Globus pallidus (tissue), 1 donor: ENCODE data around the gene ZDHHC11B.

ENCODE experiments used
- DNase-seq: peaks from one replicate; pipeline ENCODE4 v3.0.0-alpha.2; 2015; ENCODE audit warnings: low spot score

ZDHHC11B gene

GRCh38 chr5:673161-673830, 111.2 kb downstream of the ZDHHC11B start:
- DNase-seq = no peak

- DNase-seq = peak; percentile 71
Measured at GRCh38 chr5:672329-673160, 112.0 kb downstream of the ZDHHC11B start.

GRCh38 chr5:671459-672328, 112.8 kb downstream of the ZDHHC11B start:
- DNase-seq = peak; percentile 90

- no peak for DNase-seq
Measured at GRCh38 chr5:670396-671270, 113.9 kb downstream of the ZDHHC11B start.

GRCh38 chr5:669842-670395, 114.6 kb downstream of the ZDHHC11B start:
- no peak for DNase-seq

- peak; percentile 99 for DNase-seq
Measured at GRCh38 chr5:669111-669841, 115.3 kb downstream of the ZDHHC11B start.

- peak; percentile 70 for DNase-seq
Measured at GRCh38 chr5:668283-668995, 116.1 kb downstream of the ZDHHC11B start.

- no peak for DNase-seq
Measured at GRCh38 chr5:666816-667498, 117.6 kb downstream of the ZDHHC11B start.

GRCh38 chr5:665956-666711, 118.4 kb downstream of the ZDHHC11B start:
- DNase-seq = no peak

- no peak for DNase-seq
Measured at GRCh38 chr5:665541-665955, 119.0 kb downstream of the ZDHHC11B start.

- DNase-seq = no peak
Measured at GRCh38 chr5:664994-665360, 119.6 kb downstream of the ZDHHC11B start.

- no peak for DNase-seq
Measured at GRCh38 chr5:664343-664993, 120.1 kb downstream of the ZDHHC11B start.

- no peak for DNase-seq
Measured at GRCh38 chr5:663436-664342, 120.8 kb downstream of the ZDHHC11B start.

GRCh38 chr5:662751-663435, 121.6 kb downstream of the ZDHHC11B start:
- DNase-seq = no peak

GRCh38 chr5:661891-662750, 122.4 kb downstream of the ZDHHC11B start:
- no peak for DNase-seq
